Endothelial cell of umbilical vein (primary cell): Measurements from ENCODE around the gene FCGBP. TPM values are rescaled to one million over a fixed set of nuclear protein-coding genes. Genes with fewer than 3 reads are reported as not detected.

Source experiments
- BruUV-seq: library from RNA; stranded (reverse); fragments of 400-500 nt; replicated peaks from 2 replicates; lab custom pipeline; 2021; lab: Mats Ljungman, UMichigan
- CTCF ChIA-PET: fragments of 300-600, 350-600 bp; sonication (Branson Sonifier 250); formaldehyde crosslinking; loops from one replicate; lab custom pipeline; 2021; ENCODE audit warnings: antibody characterized with exemption, inconsistent platforms; lab: Charles Lee
- POLR2A ChIA-PET: fragments of 300-600, 350-600 bp; sonication (Branson Sonifier 250); formaldehyde crosslinking; loops from one replicate; lab custom pipeline; 2021; ENCODE audit warnings: antibody characterized with exemption, inconsistent platforms; lab: Charles Lee
- DNase-seq: peaks from one replicate; pipeline ENCODE4 v3.0.0-alpha.2; 2011; ENCODE audit warnings: low read depth, low spot score
- FAIRE-seq: peaks from 2 replicates; lab custom pipeline; 2011; peaks lifted over from hg19 to GRCh38; lab: Jason Lieb, UNC
- H2AFZ ChIP-seq: 2 replicates; pipeline ENCODE4 v1.6.0; 2012; ENCODE audit warnings: low read depth, low read length, control low read depth, inconsistent platforms
- H3K27ac ChIP-seq: 2 replicates; pipeline ENCODE4 v1.5.1; 2011; ENCODE audit warnings: low read depth, mild to moderate bottlenecking, control low read depth, low read length, moderate library complexity; ENCODE audit not compliant: insufficient read depth
- H3K27me3 ChIP-seq, 2 experiments: 2 replicates each; pipeline versions ENCODE4 v1.6.0 to v1.6.1; 2011; ENCODE audit warnings: low read length in 2 of 2, mixed read lengths in 1 of 2; ENCODE audit not compliant: control insufficient read depth in 2 of 2, insufficient read depth in 2 of 2
- H3K36me3 ChIP-seq, 2 experiments: 2 replicates in 1 of 2; 3 replicates in 1 of 2; pipeline ENCODE4 v1.5.1; 2011; ENCODE audit warnings: low read length in 2 of 2, mild to moderate bottlenecking in 1 of 2, moderate library complexity in 1 of 2; ENCODE audit not compliant: control insufficient read depth in 2 of 2, insufficient read depth in 2 of 2; ENCODE audit errors: extremely low read depth in 1 of 2
- H3K4me1 ChIP-seq: 3 replicates; pipeline ENCODE4 v1.5.1; 2011; ENCODE audit warnings: mild to moderate bottlenecking, low read length; ENCODE audit not compliant: control insufficient read depth, insufficient read depth; ENCODE audit errors: extremely low read depth
- H3K4me2 ChIP-seq: 2 replicates; pipeline ENCODE4 v1.6.1; 2011; ENCODE audit warnings: low read length, control low read depth, mixed read lengths; ENCODE audit not compliant: insufficient read depth
- H3K4me3 ChIP-seq, 3 experiments: fragments of 200-600 bp in 1 of 3; sonication (generic), shearing (Covaris generic) in 1 of 3; replicated peaks in 1 of 3; 2 replicates each; pipeline ENCODE4 v1.5.1; 2011 to 2016; ENCODE audit warnings: control low read depth in 3 of 3, low read length in 3 of 3, mild to moderate bottlenecking in 2 of 3, inconsistent platforms in 1 of 3, low read depth in 1 of 3, moderate library complexity in 1 of 3; ENCODE audit not compliant: insufficient read depth in 1 of 3
- H3K79me2 ChIP-seq: 2 replicates; pipeline ENCODE4 v1.6.0; 2012; ENCODE audit warnings: low read length, inconsistent platforms; ENCODE audit not compliant: control insufficient read depth, insufficient read depth
- H3K9ac ChIP-seq: replicated peaks from 2 replicates; pipeline ENCODE3; 2011; ENCODE audit warnings: low read length, control low read depth; ENCODE audit not compliant: insufficient read depth; ENCODE audit errors: extremely low read depth
- H3K9me1 ChIP-seq: replicated peaks from 3 replicates; pipeline ENCODE4 v1.6.0; 2011; ENCODE audit warnings: mild to moderate bottlenecking, low read length; ENCODE audit not compliant: control insufficient read depth, insufficient read depth; ENCODE audit errors: extremely low read depth
- H3K9me3 ChIP-seq: replicated peaks from 2 replicates; pipeline ENCODE4 v1.5.1; 2012; ENCODE audit warnings: low read length, inconsistent platforms; ENCODE audit not compliant: control insufficient read depth, insufficient read depth
- H4K20me1 ChIP-seq: replicated peaks from 2 replicates; pipeline ENCODE3; 2011; ENCODE audit warnings: mild to moderate bottlenecking, low read length; ENCODE audit not compliant: control insufficient read depth, insufficient read depth; ENCODE audit errors: extremely low read depth
- CTCF ChIP-seq, 2 donors: IDR thresholded peaks; 1 replicate in 1 of 2; 2 replicates in 1 of 2; pipeline ENCODE4 v1.5.1; 2011; ENCODE audit warnings: low read length in 2 of 2, mild to moderate bottlenecking in 2 of 2, moderate library complexity in 2 of 2, control low read depth in 1 of 2, inconsistent platforms in 1 of 2, low read depth in 1 of 2; ENCODE audit not compliant: insufficient read depth in 1 of 2; ENCODE audit errors: extremely low read depth in 1 of 2
- EZH2 ChIP-seq: IDR thresholded peaks from 2 replicates; pipeline ENCODE4 v1.6.1; 2012; ENCODE audit warnings: borderline replicate concordance, low read depth, mild to moderate bottlenecking, moderate library complexity, low read length, inconsistent platforms; ENCODE audit not compliant: severe bottlenecking
- FOS ChIP-seq: IDR thresholded peaks from 2 replicates; pipeline ENCODE4 v1.6.1; 2011; ENCODE audit warnings: mild to moderate bottlenecking, low read length, moderate library complexity, borderline replicate concordance; ENCODE audit not compliant: insufficient read depth
- GATA2 ChIP-seq: IDR thresholded peaks from 2 replicates; pipeline ENCODE4 v1.7.0; 2011; ENCODE audit warnings: low read depth, mild to moderate bottlenecking, moderate library complexity, mixed read lengths, low read length; ENCODE audit not compliant: insufficient read length, insufficient read depth
- JUN ChIP-seq: IDR thresholded peaks from 2 replicates; pipeline ENCODE4 v1.6.1; 2011; ENCODE audit warnings: borderline replicate concordance, low read depth; ENCODE audit not compliant: insufficient read length, insufficient read depth
- MAX ChIP-seq: IDR thresholded peaks from 2 replicates; pipeline ENCODE4 v1.6.1; 2011; ENCODE audit not compliant: insufficient read depth, insufficient read length
- MYC ChIP-seq: IDR thresholded peaks from one replicate; pipeline ENCODE4 v1.6.1; 2011; ENCODE audit warnings: mild to moderate bottlenecking, low read depth, low read length
- POLR2A ChIP-seq: IDR thresholded peaks from 2 replicates; pipeline ENCODE4 v1.6.1; 2012; ENCODE audit warnings: low read depth, mild to moderate bottlenecking, control low read depth, low read length
- POLR2AphosphoS5 ChIP-seq: IDR thresholded peaks from 2 replicates; pipeline ENCODE4 v1.6.1; 2012; ENCODE audit warnings: low read depth, mild to moderate bottlenecking, control low read depth, low read length, moderate library complexity; ENCODE audit not compliant: insufficient read depth
- dilution Hi-C: fragments of 300-500 bp; cut with MboI; formaldehyde crosslinking; loops from one replicate; pipeline ENCODE4 v1.15.0; 2019; ENCODE audit warnings: low sequenced_read_pairs; ENCODE audit not compliant: extremely low pct_ligation_motif_present
- intact Hi-C: fragments of 100-400 bp; cut with micrococcal nuclease; formaldehyde crosslinking; loops from one replicate; pipeline ENCODE4 v1.10.0; 2022
- polyA plus RNA-seq, 4 experiments: library from polyadenylated mRNA; depleted of rRNA in 3 of 4; stranded (reverse) in 3 of 4; unstranded in 1 of 4; fragments of >200 nt; gene quantifications; 2 replicates each; pipeline versions ENCODE4 v1.2.1 to v1.2.3, GENCODE V29; 2011 to 2012; ENCODE audit warnings: missing spikeins in 1 of 4
- total RNA-seq: library from RNA; stranded (reverse); gene quantifications from 2 replicates; pipeline ENCODE4 v1.2.3, GENCODE V29; 2021

FCGBP gene
- total and polyA plus RNA-seq, 2 donors (not counting 3 experiments of a cell fraction or from before 2014, with no cell fraction given) = 0.01 TPM; not detected in 1

GRCh38 chr19:39951065-39951650, 16.7 kb upstream of the FCGBP start:
- intact Hi-C loops = no loop called here
- H3K4me3 ChIP-seq = no peak overlapping the region
- dilution Hi-C loops = no loop called here
- no peak for TF ChIP-seq POLR2AphosphoS5
- no peak for TF ChIP-seq MAX
- TF ChIP-seq JUN = no peak
- no peak for TF ChIP-seq EZH2
- TF ChIP-seq MYC = no peak
- no peak for TF ChIP-seq FOS
- no peak overlapping the region for H3K4me2 ChIP-seq
- POLR2A ChIA-PET = no interaction called here
- H4K20me1 ChIP-seq = no peaks in the 10 kb centered on the region
- no TSS peak for BruUV-seq
- DNase-seq (no peak), FAIRE-seq (no peak)
- no peaks in the 10 kb centered on the region for H3K4me1 ChIP-seq
- CTCF ChIA-PET = interaction anchor here (1.0 kb wide), 1 partner anchor 9 kb away, joined by 3 read pairs; no protein-coding TSS in a partner anchor
- no peaks in the 10 kb centered on the region for H3K36me3 ChIP-seq
- no peak overlapping the region for H2AFZ ChIP-seq
- H3K9ac ChIP-seq = no peak overlapping the region
- H3K27ac ChIP-seq = no peak overlapping the region
- H3K27me3 ChIP-seq = no peaks in the 10 kb centered on the region
- no peaks in the 10 kb centered on the region for H3K79me2 ChIP-seq
- no peaks in the 10 kb centered on the region for H3K9me1 ChIP-seq
- no peaks in the 10 kb centered on the region for H3K9me3 ChIP-seq

- H3K27ac ChIP-seq = no peak overlapping the region
- no peaks in the 10 kb centered on the region for H3K79me2 ChIP-seq
Observed at GRCh38 chr19:39949026-39949747, 14.8 kb upstream of the FCGBP start.

More at GRCh38 chr19:39949026-39949747, 14.8 kb upstream of the FCGBP start:
- H3K9me3 ChIP-seq = no peaks in the 10 kb centered on the region
- H3K27me3 ChIP-seq = no peaks in the 10 kb centered on the region
- H4K20me1 ChIP-seq = no peaks in the 10 kb centered on the region
- no peak for FAIRE-seq
- H3K9me1 ChIP-seq = no peaks in the 10 kb centered on the region
- H3K4me2 ChIP-seq = no peak overlapping the region
- H3K4me3 ChIP-seq = no peak overlapping the region
- DNase-seq = no peak
- ChIA-PET POLR2A (no interaction called here), CTCF (no interaction called here)
- TF ChIP-seq FOS (no peak), GATA2 (no peak), EZH2 (no peak), JUN (no peak), MYC (no peak), CTCF (IDR thresholded peaks at IDR 0.05; ENCODE audit: extremely low read depth in 1 of 2, insufficient read depth in 1 of 2, low read depth in 1 of 2, low read length in 2 of 2) (no peak), MAX (no peak), POLR2AphosphoS5 (no peak), POLR2A (no peak)
- no peak overlapping the region for H3K9ac ChIP-seq
- dilution Hi-C loops (no loop called here), intact Hi-C loops (no loop called here)
- no peaks in the 10 kb centered on the region for H3K36me3 ChIP-seq
- no TSS peak for BruUV-seq
- no peak overlapping the region for H2AFZ ChIP-seq
- H3K4me1 ChIP-seq = no peaks in the 10 kb centered on the region
